ENCODE data around the gene POU2F1.

GRCh38 chr1:167344615-167345385, 124.1 kb downstream of the POU2F1 start:
- TF ChIP-seq CTCF (IDR thresholded peaks at IDR 0.05) = no peak
- no peak for TF ChIP-seq POLR2A (IDR thresholded peaks at IDR 0.05)

Measured in thyroid gland (tissue), 4 donors.